IPS-18c (cell line): ENCODE data around the gene GABRB1.

ENCODE experiments used
- H3K4me3 ChIP-seq: 2 replicates; pipeline ENCODE4 v1.7.0; 2013; ENCODE audit warnings: low read depth, mild to moderate bottlenecking, low read length, moderate library complexity; ENCODE audit not compliant: insufficient read depth
- H3K9me3 ChIP-seq: one replicate; pipeline ENCODE4 v1.6.1; 2013; ENCODE audit warnings: mild to moderate bottlenecking, low read length, moderate library complexity; ENCODE audit not compliant: control insufficient read depth, insufficient read depth

Gene GABRB1

DNA sequence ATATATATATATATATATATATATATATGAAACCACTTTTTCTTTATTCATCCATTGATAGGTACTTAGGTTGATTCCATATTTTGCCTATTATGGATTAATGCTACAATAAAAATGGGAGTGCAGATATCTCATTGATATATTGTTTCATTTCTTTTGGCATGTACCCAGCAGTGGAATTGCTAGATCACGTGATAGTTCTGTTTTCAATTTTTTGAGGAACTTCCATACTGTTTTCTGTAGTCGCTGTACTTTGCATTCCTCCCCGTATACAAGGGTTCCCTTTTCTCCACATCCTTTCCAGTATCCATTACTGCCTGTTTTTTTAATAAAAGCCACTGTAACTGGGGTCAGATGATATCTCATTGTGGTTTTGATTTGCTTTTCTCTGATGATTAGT, 124.6 kb downstream of the GABRB1 start:
- Histone ChIP-seq H3K4me3 (no peak overlapping the region), H3K9me3 (no peaks in the 10 kb centered on the region)

DNA sequence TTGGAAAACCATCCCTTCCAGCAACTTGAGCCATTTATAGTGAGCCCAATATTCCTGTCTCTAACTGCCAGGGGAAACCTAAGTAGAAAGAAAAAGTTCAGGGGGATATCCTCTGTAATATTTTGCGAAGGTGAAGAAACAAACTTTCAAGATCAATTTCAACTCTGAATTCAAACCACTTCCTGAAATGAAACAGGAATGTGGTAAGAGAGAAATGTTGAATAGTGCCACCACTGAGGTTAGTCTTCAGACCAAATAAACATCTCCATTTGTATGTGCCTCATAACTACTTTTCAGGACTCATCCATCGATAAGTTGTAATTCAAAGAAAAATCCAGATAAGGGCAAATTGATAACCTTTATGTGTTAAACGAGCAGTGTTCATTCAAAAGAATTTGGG, 128.7 kb downstream of the GABRB1 start:
- no peaks in the 10 kb centered on the region for H3K9me3 ChIP-seq

DNA sequence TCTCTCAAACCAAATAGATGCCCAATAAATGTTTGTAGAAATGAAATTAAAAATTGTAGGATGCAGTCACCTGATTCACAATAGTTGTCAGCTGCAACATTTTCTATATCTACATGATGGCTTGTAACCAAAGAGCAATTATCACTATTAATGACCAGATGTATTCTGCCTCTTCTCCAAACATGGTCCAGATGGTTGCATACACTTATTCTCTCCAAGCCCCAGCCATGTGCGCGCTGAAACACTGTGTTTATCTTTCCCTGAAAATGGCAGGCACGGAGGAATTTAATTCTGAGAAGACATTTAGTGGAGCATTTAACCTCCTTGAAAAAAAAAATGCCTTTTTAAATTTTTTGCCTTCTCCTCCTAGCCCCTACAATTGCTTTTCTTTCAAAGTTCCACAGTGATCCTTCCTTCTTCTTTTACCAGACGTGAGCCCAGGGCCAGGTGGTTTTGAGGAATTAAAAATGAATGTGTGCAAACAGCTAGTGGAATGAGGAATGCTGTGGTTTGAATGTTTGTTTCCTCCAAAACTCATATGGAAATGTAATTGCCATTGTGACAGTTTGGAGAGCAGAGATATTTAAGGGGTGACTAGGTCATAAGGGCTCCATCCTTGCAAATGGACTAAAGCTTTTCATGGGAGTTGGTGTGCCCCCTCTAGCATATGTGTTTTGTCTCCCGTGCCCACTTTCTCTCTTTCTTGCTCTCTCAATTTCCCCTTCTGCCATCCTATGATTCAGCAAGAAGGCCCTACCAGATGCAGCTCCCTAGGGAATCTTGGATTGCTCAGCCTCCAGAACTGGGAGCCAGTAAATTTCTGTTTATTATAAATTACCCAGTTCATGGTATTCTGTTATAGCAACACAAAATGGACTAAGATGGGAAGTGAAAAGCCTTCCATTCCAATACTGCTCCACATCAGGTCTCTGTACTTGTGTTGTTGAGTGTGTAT, 136.0 kb downstream of the GABRB1 start:
- no peak overlapping the region for H3K4me3 ChIP-seq

More for the DNA sequence above, 128.7 kb downstream of the GABRB1 start:
- H3K4me3 ChIP-seq, result no peak overlapping the region

DNA sequence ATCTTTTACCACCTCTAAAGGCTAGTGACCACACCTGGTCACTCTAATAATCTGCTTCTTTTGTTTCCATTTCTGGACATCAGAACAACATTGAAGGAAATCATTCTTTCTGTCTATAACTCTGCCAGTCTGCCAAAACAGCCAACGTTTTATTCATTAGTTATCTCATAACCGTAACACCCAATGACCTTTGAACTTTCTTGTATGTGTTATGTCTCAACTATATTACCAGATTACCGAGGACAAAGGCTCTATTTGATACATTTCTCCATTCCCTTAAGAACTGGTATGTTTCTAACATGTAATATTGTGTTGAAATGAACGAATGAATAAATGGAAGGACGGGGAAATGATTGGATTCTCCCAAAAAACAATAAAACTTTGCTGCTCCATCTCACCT, 152.7 kb downstream of the GABRB1 start:
- Histone ChIP-seq H3K9me3 (no peaks in the 10 kb centered on the region), H3K4me3 (no peak overlapping the region)

More for the DNA sequence above, 136.0 kb downstream of the GABRB1 start:
- H3K9me3 ChIP-seq, result no peaks in the 10 kb centered on the region

DNA sequence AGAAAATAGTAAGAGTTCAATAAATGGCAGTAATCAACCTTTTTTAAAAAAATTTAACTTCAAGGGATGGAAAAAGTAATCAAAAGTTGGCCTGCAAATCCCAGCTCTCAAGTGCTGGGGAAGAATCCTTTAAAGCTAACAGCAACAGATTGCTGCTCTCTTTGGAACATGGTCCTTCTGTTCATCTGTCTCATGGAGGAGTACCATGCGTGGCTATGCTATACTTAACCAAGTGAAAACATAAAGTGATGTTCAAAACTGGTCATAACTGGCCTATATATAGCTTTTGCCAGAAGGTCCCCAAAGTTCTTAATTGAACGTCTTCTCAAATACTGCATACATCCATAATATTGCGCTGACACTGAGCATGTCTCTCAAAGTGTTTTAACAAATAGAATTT, 154.4 kb downstream of the GABRB1 start:
- Histone ChIP-seq H3K9me3 (no peaks in the 10 kb centered on the region), H3K4me3 (no peak overlapping the region)

DNA sequence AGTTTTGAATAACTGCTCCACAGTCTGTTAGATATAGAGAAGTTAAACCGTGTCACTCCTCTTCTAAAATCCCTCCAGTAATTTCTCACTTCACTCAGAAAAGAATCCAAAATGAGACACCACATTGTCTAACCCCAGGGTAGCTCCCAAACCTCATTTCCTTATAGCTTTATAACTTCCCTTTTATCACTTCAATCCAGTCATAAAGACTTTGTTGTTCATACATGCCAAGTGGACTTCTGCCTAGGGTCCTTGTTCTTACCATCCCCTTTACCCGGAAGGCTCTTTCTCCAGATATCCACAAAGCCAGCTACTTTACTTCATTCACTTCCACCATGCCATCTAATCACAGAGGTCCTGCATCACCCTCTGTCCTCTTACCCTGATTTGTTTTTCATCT, 156.2 kb downstream of the GABRB1 start:
- Histone ChIP-seq H3K4me3 (no peak overlapping the region), H3K9me3 (no peaks in the 10 kb centered on the region)

DNA sequence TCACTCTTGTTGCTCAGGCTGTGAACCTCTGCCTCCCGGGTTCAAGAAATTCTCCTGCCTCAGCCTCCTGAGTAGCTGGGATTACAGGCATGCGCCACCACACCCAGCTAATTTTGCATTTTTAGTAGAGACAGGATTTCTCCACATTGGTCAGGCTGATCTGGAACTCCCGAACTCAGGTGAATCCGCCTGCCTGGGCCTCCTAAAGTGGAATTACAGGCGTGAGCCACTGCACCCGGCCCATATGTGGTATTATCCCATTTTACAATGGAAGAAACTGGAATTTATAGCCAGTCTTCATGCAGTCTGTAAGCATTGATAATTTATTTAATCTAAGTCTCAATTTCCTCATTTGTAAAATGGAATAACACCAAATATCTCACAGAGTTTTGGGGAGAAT, 161.8 kb downstream of the GABRB1 start:
- H3K4me3 ChIP-seq, result no peak overlapping the region
- H3K9me3 ChIP-seq, result no peaks in the 10 kb centered on the region

DNA sequence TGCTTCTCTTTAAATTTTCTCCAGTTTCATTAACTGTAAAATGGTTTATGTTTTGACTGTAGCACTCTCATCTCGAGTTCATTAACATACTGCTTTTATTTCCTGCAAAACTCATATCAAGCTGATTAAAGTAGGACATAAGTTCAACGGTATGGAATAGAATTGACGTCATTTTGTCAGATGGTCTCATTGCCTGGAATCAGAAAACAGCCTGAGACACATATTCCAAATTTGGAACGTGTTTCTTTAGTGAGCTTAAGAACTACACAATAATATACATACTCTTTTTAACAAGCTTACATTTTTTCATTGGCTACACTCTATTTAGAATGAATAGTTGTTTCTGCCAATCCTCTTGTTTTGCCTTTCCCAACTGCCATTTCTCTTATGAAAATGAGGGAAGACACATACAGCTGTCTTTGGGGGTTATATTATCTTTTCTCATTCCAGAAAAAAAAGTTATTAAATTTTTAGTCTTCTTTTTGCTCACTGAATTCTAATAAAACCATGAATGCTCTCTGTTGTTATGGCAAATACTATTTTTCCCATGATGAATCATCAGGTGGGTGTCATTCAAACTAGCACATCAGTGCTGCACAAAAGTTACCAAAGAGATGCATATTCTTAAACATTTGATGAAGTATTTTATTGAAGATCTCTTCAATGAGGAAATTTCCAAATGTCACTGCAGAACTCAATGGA, 162.8 kb downstream of the GABRB1 start:
- Histone ChIP-seq H3K4me3 (no peak overlapping the region), H3K9me3 (no peaks in the 10 kb centered on the region)

DNA sequence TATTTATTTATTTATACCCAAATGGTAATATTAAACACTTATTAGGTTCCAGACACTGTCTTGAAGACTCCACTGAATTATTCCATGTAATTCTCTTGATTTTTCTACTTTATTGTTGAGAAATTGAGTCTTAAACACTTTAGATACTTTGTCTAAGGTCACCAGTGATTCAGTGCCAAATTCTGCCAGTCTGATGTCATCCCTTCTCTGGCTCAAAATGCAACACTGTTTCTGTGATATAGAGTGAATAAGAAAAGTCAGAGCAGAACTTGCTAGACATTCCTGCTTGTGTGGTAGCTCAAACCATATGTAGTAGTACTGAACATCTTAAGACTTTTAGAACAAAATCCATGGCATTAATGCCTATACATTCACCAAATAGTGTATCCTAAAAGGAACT, 164.3 kb downstream of the GABRB1 start:
- no peak overlapping the region for H3K4me3 ChIP-seq
- H3K9me3 ChIP-seq, result no peaks in the 10 kb centered on the region

DNA sequence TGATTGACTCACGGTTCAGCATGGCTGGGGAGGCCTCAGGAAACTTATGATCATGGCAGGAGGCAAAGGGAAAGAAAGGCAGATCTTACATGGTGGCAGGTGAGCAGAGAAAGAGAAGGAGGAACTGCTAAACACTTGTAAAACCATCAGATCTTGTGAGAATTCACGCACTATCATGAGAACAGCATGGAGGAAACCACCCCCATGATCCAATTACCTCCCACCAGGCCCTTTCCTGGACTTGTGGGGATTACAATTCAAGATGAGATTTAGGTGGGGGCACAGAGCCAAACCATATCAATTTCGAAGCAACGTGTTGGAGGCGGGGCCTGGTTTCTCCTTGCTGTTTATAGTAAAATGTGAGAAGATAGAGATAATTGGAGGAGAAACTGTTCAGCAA, 167.4 kb downstream of the GABRB1 start:
- Histone ChIP-seq H3K4me3 (no peak overlapping the region), H3K9me3 (no peaks in the 10 kb centered on the region)

DNA sequence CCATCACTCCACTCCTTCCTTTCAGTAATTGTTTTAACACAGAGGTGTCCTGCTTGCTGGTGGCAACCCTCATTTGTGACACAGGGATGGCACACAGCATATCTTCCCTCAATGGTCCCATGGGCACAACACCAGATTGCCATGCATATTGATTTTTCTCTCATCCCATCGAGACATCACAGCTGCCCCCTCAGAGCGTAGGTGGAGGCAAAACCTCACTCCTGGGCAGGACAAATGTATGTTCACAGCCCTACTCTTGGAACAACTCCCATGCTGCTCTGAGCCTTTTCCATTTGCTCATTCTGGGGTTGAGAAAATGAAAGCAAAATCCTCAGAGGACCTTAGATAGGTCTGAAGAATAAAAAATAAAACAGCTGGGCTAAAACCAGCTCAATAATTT, 172.2 kb downstream of the GABRB1 start:
- no peaks in the 10 kb centered on the region for H3K9me3 ChIP-seq

DNA sequence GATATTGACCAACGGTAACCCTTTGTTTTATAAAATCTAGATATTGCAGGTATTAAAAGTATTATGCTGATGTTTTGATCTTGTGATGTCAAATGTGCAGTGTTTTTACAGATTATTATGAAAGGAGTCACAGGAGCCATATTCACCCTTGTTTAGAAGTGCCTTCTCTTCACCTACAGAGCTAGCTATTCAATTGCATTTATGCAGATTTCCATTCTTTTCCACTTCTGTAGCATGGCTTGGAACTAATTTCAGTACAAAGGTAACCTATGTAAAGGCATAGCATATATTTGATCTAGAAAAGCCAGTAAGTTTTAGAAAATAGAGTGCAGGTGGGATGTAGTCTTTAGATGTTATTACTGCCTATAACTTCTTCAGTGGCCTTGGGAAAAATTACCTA, 176.2 kb downstream of the GABRB1 start:
- Histone ChIP-seq H3K4me3 (no peak overlapping the region), H3K9me3 (no peaks in the 10 kb centered on the region)

More for the DNA sequence above, 172.2 kb downstream of the GABRB1 start:
- no peak overlapping the region for H3K4me3 ChIP-seq

DNA sequence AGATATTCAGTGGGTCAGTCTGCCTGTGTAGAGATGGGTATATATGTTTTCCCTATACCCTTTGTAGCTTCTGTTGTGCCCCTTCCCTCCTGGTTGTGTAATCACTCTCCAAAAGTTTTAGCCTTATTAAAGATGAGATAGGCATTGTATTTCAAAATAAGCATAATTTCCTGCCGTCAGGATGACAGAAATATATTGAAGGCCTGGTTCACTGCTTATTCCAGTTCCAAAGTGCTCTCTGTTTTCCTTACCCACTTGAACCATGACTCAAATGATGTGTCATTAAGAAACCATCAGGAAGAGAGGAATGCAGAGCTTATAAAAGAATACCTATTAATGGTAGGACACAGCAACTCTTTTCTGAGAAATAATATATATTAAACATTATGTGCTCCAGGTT, 178.5 kb downstream of the GABRB1 start:
- H3K9me3 ChIP-seq, result no peaks in the 10 kb centered on the region

DNA sequence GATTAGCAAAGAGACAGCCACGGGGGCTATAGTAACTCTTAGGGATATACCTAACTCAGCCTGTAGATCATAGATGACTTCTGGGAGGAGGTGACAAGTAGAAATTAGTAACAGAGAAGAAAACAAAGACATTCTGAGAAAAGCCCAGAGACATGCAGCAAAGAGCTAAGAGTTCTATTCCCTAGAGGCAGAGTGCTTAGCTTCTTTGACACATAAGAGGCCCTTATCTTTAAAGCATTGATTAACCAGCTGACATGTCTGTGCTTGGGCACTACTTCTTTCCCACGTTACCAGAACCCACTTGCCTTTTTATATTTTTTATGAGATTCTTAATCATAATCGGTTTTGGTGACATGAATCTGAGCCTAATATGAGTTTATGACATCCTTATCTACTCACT, 179.5 kb downstream of the GABRB1 start:
- no peaks in the 10 kb centered on the region for H3K9me3 ChIP-seq
- H3K4me3 ChIP-seq, result no peak overlapping the region

More for the DNA sequence above, 178.5 kb downstream of the GABRB1 start:
- no peak overlapping the region for H3K4me3 ChIP-seq

DNA sequence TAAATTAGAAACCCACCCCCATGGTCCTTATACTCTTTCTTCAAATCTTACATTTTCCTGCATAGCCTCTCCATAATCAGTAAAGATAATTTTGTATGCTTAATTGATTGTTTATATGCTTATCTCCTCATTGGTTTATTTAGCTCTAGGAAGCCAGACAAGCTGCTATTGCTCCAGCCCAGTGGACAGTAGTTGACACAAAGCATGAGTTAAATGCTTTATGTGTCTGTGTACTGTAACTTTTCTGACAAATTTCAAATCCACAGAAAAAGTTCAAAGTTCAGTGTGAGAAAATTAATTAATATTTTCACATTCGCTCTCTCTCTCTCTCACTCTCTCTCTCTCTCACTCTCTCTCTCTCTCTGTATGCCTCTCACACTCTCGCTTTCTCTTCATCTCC, 181.7 kb downstream of the GABRB1 start:
- Histone ChIP-seq H3K4me3 (no peak overlapping the region), H3K9me3 (no peaks in the 10 kb centered on the region)

DNA sequence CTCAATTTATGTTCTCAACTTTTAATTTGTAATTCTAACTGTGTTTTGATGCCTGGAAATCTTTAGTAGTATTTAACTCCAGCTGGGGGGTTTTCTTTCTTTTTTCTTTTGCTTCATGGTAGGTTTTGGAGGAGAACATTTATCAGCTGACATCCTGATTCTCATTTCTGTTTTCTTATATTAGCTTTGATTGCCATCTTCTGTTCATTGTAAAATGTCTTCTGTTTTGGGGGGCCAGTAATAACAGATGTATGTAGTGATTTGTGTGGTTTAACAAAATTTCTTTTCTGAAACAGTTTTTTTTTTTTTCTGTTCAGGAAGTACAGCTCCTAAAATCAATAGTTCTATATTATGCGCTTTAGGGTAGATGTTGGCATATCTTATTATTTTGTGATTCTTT, 182.2 kb downstream of the GABRB1 start:
- H3K4me3 ChIP-seq, result no peak overlapping the region
- no peaks in the 10 kb centered on the region for H3K9me3 ChIP-seq

DNA sequence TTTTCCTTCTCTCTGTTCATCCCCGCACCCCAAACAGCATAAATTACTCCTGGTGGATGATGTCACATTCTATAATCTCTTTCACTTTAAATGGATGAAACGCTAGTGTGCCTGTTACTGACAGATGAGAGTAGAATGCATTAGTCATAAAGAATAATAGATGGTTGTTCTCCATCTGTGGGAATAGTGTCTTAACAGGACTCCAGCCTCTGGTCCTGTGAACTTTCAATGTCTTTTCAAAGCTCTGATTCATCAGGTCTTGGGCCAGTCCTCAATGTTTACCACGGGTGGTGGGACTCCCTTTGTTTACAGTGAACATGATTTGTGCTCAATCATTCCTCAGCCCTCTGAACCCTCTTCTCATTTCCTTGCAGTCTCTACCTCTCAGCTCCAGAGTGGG, 182.6 kb downstream of the GABRB1 start:
- Histone ChIP-seq H3K9me3 (no peaks in the 10 kb centered on the region), H3K4me3 (no peak overlapping the region)

DNA sequence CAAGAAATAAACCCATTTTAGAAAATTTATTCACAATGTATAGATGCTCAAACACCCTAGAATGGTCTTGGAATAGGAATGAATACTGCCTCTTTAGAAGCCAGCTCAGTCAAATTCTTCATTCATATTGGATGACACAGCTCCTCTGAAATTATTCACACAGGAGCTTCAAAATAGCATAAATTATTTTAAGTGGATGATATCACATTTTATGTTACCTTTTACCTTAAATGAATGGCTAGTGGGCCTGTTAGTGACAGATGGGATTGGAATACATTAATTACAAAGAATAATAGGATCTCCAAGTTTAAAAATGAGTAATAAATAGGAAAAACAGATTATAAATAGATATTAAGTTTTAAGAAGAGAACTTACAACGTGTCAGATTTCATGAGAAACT, 184.4 kb downstream of the GABRB1 start:
- no peaks in the 10 kb centered on the region for H3K9me3 ChIP-seq

More for the DNA sequence above, 184.4 kb downstream of the GABRB1 start:
- H3K4me3 ChIP-seq, result no peak overlapping the region
